Adrenal gland (tissue), 12 donors: Measurements from ENCODE around the gene SYNPR. TPM values are rescaled to one million over a fixed set of nuclear protein-coding genes. Genes with fewer than 3 reads are reported as not detected.

Experiments
- DNase-seq, 7 donors: peaks; one replicate each; pipeline ENCODE4 v3.0.0-alpha.2; 2019 to 2020
- H3K27ac ChIP-seq, 5 donors: fragments of 200-600 bp; sonication (generic) in 4 of 5; 1 replicate in 3 of 5; 2 replicates in 2 of 5; pipeline versions ENCODE4 v1.5.1 to v1.8.0; 2016 to 2020; ENCODE audit warnings: mild to moderate bottlenecking in 1 of 5
- H3K27me3 ChIP-seq: fragments of 200-600 bp; 2 replicates; pipeline ENCODE4 v1.8.0; 2021
- H3K36me3 ChIP-seq, 2 donors: fragments of 200-600 bp; replicated peaks in 1 of 2; 1 replicate in 1 of 2; 2 replicates in 1 of 2; pipeline versions ENCODE4 v1.5.1 to v1.8.0; 2018 to 2022
- H3K4me1 ChIP-seq, 2 donors: fragments of 200-600 bp; replicated peaks in 1 of 2; 1 replicate in 1 of 2; 2 replicates in 1 of 2; pipeline versions ENCODE4 v1.5.1 to v1.8.0; 2018 to 2021
- H3K4me3 ChIP-seq, 4 donors: fragments of 200-600 bp; sonication (generic) in 3 of 4; one replicate each; pipeline ENCODE4 v1.5.1; 2016 to 2018
- H3K9me3 ChIP-seq, 3 donors: fragments of 200-600 bp; sonication (generic) in 1 of 3; replicated peaks in 1 of 3; 1 replicate in 2 of 3; 2 replicates in 1 of 3; pipeline versions ENCODE4 v1.5.1 to v1.8.0; 2016 to 2021
- POLR2A ChIP-seq, 2 donors: fragments of 450-650 bp; IDR thresholded peaks; one replicate each; pipeline ENCODE4 v1.6.1; 2017; ENCODE audit warnings: antibody characterized with exemption in 2 of 2, mild to moderate bottlenecking in 2 of 2, moderate library complexity in 1 of 2
- WGBS, 4 donors: extraction: QIAGEN DNeasy Blood & Tissue Kit in 2 of 4; methylation state at CpG; one replicate each; pipeline versions ENCODE4 v1.1.5 to v1.1.7; 2013 to 2017; 5-methylcytosine and 5-hydroxymethylcytosine counted together
- intact Hi-C, 2 donors: fragments of 100-400 bp; cut with DNase I; formaldehyde crosslinking; loops; one replicate each; pipeline versions ENCODE4 v1.14.1 to v1.15.0; 2022 to 2023
- polyA plus RNA-seq, 3 donors: library from polyadenylated mRNA; stranded (reverse); fragments of 200-250 nt in 2 of 3; fragments of 350-450 nt in 1 of 3; fragmentation: Illumina TruSeq in 1 of 3; extraction: RNeasy Lipid Tissue Mini Kit (QIAGEN cat#74804) in 1 of 3; gene quantifications; one replicate each; pipeline ENCODE4 v1.2.3, GENCODE V29; 2013 to 2014
- total RNA-seq, 9 donors: library from RNA; depleted of rRNA in 4 of 9; stranded (reverse); fragments of >200 nt in 4 of 9; fragments of 120-200 nt in 1 of 9; fragmentation: NEBNext Ultra II Directional in 1 of 9; extraction: Animal tissue kit (Norgen Biotek cat#: 25700) in 1 of 9; gene quantifications; one replicate each; pipeline versions ENCODE4 v1.1.0 to v1.2.4, GENCODE V29; 2013 to 2023
- TF ChIP-seq, protein P1 (sequence below), 6 experiments: fragments of 450-650 bp in 4 of 6; fragments of 200-600 bp in 2 of 6; sonication (generic) in 1 of 6; IDR thresholded peaks; 1 replicate in 5 of 6; 2 replicates in 1 of 6; pipeline versions ENCODE4 v1.5.1 to v1.8.0; 2016 to 2021; ENCODE audit warnings: antibody characterized with exemption in 6 of 6, mild to moderate bottlenecking in 2 of 6, moderate library complexity in 1 of 6
- donor health status: healthy with polysubstance abuse.
- donor health status: Bipolar disorder and iron deficiency.
- donor health status: DM: yes; HTN: yes; CAD: no.
- donor health status: DM: no; HTN: no; CAD: no.
- donor health status: DM: no; HTN: no; CAD: no.
- donor health status: DM: yes; HTN: yes; CAD: no.

The SYNPR gene
- total and polyA plus RNA-seq, 12 donors = 0.03 to 1.4 (median 0.25) TPM; not detected in 7

GRCh38 chr3:63323766-63324165, 45.7 kb downstream of the SYNPR start:
- Histone ChIP-seq H3K4me3 (no peak overlapping the region), H3K4me1 (no peaks in the 10 kb centered on the region), H3K27me3 (no peaks in the 10 kb centered on the region), H3K36me3 (no peaks in the 10 kb centered on the region), H3K9me3 (no peaks in the 10 kb centered on the region), H3K27ac (no peak overlapping the region)
- intact Hi-C loops = no loop called here
- TF ChIP-seq, protein P1, sequence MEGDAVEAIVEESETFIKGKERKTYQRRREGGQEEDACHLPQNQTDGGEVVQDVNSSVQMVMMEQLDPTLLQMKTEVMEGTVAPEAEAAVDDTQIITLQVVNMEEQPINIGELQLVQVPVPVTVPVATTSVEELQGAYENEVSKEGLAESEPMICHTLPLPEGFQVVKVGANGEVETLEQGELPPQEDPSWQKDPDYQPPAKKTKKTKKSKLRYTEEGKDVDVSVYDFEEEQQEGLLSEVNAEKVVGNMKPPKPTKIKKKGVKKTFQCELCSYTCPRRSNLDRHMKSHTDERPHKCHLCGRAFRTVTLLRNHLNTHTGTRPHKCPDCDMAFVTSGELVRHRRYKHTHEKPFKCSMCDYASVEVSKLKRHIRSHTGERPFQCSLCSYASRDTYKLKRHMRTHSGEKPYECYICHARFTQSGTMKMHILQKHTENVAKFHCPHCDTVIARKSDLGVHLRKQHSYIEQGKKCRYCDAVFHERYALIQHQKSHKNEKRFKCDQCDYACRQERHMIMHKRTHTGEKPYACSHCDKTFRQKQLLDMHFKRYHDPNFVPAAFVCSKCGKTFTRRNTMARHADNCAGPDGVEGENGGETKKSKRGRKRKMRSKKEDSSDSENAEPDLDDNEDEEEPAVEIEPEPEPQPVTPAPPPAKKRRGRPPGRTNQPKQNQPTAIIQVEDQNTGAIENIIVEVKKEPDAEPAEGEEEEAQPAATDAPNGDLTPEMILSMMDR (IDR thresholded peaks at IDR 0.05) = no peak
- no peak for TF ChIP-seq POLR2A (IDR thresholded peaks at IDR 0.05)
- DNase-seq = no peak

GRCh38 chr3:63324621-63325020, 46.5 kb downstream of the SYNPR start:
- WGBS, 4 donors = 48 to 75% (median 53%) methylated on average over 2 of the region's 2 CpGs
- H3K4me3 ChIP-seq = no peak overlapping the region
- no peaks in the 10 kb centered on the region for H3K36me3 ChIP-seq
- TF ChIP-seq, protein P1 (IDR thresholded peaks at IDR 0.05) = no peak
- TF ChIP-seq POLR2A (IDR thresholded peaks at IDR 0.05) = no peak
- DNase-seq = no peak
- no peaks in the 10 kb centered on the region for H3K4me1 ChIP-seq
- H3K27me3 ChIP-seq = no peaks in the 10 kb centered on the region
- no peak overlapping the region for H3K27ac ChIP-seq
- intact Hi-C loops = no loop called here
- no peaks in the 10 kb centered on the region for H3K9me3 ChIP-seq

GRCh38 chr3:63325386-63325785, 47.3 kb downstream of the SYNPR start:
- intact Hi-C loops = no loop called here
- TF ChIP-seq, protein P1 (IDR thresholded peaks at IDR 0.05) = no peak
- no peak for TF ChIP-seq POLR2A (IDR thresholded peaks at IDR 0.05)
- no peaks in the 10 kb centered on the region for H3K9me3 ChIP-seq
- DNase-seq = no peak
- no peaks in the 10 kb centered on the region for H3K27me3 ChIP-seq
- no peak overlapping the region for H3K4me3 ChIP-seq
- no peak overlapping the region for H3K27ac ChIP-seq
- H3K36me3 ChIP-seq = no peaks in the 10 kb centered on the region
- no peaks in the 10 kb centered on the region for H3K4me1 ChIP-seq
- 56 to 72% (median 69%) methylated on average over 2 of the region's 2 CpGs for WGBS, 4 donors

DNA sequence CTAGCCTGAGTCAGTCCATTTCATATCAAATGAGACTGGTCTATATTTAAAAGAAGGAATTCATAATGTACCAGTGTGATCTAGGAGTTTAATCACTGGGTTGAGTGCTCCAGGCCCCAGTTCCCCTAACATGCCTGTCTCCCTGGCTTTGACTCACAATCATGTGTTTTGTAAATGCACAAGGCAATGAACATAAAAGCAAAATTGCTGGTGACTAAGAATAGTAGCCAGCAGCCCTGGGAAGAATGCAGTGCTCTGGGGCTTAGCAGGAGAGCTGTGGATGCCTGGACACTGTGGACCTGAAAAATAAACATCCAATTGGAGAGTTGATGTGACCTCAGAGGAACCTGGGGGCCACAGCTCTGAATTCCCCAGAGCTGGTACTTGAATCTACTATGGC, 50.3 kb downstream of the SYNPR start:
- Histone ChIP-seq H3K36me3 (no peaks in the 10 kb centered on the region), H3K4me3 (no peak overlapping the region), H3K4me1 (no peaks in the 10 kb centered on the region), H3K27ac (no peak overlapping the region), H3K27me3 (no peaks in the 10 kb centered on the region), H3K9me3 (no peaks in the 10 kb centered on the region)
- intact Hi-C loops = no loop called here
- DNase-seq = no peak
- TF ChIP-seq, protein P1 (IDR thresholded peaks at IDR 0.05) = no peak
- TF ChIP-seq POLR2A (IDR thresholded peaks at IDR 0.05) = no peak
